ENCODE measurements around the gene CREM. TPM values are rescaled to one million over a fixed set of nuclear protein-coding genes. Genes with fewer than 3 reads are reported as not detected.

CREM gene
- total and polyA plus RNA-seq, 2 experiments from 2014 or later: 41.9 to 53.2 TPM

DNA sequence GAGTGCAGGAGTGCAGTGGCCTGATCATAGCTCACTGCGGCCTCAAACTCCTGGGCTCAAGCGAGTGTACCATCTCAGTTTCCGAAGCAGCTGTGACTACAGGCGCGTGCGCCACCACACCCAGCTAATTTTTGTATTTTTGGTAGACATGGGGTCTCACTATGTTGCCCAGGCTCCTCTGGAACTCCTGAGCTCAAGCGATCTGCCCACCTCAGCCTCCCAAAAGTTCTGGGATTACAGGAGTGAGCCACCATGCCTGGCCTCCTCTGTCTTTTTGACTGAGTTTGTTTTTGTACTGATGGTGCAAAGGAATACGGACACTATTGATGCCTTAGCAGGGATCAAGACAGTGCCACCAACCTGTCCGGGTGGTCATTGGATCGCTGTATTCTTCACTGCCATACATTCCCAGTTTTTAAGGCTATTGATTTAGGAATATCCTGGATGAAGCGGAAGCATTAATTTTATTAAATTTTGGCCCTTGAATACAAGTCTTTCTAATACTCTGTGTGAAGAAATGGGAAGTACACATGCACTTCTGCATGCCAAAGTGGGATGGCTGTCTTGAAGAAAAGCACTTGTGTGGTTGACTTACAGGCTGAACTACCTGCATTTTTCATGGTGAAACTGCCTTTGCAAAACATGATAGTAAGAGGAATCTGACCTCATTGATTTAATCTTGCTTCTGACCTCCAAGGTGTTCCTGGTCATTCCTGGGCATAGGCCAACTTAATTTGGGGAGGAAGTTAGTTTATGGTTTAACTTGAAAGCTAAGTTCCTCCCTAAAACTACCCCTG is 34.5 kb upstream of the CREM start:
- no peak for DNase-seq (ENCODE audit: low spot score)
- Histone ChIP-seq H4K20me1 (ENCODE audit: insufficient read depth, poor library complexity, severe bottlenecking) (peaks cover 4% of the 10 kb centered on the region), H3K27ac (no peak overlapping the region), H3K4me3 (no peak overlapping the region), H3K36me3 (replicated peaks; ENCODE audit: insufficient read depth, low read depth) (no peaks in the 10 kb centered on the region), H3K4me2 (no peak overlapping the region), H3K9me3 (ENCODE audit: low read depth) (no peaks in the 10 kb centered on the region), H2AFZ (no peak overlapping the region), H3K4me1 (ENCODE audit: insufficient read depth) (peaks cover 8% of the 10 kb centered on the region), H3K9me2 (replicated peaks; ENCODE audit: insufficient read depth) (no peaks in the 10 kb centered on the region), H3K27me3 (no peaks in the 10 kb centered on the region), H3K79me2 (peaks cover 29% of the 10 kb centered on the region)
- WGBS (ENCODE audit: low lambda C conversion rate, missing lambda C conversion rate): 98% methylated on average over 11 of the region's 11 CpGs
- TF ChIP-seq, protein P1, sequence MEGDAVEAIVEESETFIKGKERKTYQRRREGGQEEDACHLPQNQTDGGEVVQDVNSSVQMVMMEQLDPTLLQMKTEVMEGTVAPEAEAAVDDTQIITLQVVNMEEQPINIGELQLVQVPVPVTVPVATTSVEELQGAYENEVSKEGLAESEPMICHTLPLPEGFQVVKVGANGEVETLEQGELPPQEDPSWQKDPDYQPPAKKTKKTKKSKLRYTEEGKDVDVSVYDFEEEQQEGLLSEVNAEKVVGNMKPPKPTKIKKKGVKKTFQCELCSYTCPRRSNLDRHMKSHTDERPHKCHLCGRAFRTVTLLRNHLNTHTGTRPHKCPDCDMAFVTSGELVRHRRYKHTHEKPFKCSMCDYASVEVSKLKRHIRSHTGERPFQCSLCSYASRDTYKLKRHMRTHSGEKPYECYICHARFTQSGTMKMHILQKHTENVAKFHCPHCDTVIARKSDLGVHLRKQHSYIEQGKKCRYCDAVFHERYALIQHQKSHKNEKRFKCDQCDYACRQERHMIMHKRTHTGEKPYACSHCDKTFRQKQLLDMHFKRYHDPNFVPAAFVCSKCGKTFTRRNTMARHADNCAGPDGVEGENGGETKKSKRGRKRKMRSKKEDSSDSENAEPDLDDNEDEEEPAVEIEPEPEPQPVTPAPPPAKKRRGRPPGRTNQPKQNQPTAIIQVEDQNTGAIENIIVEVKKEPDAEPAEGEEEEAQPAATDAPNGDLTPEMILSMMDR (IDR thresholded peaks at IDR 0.05; ENCODE audit: poor library complexity): no peak
- TF ChIP-seq EZH2phosphoT487 (IDR thresholded peaks at IDR 0.05; ENCODE audit: low read depth, severe bottlenecking, unreplicated experiment) (no peak), EZH2 (IDR thresholded peaks at IDR 0.05; ENCODE audit: borderline replicate concordance) (no peak)

DNA sequence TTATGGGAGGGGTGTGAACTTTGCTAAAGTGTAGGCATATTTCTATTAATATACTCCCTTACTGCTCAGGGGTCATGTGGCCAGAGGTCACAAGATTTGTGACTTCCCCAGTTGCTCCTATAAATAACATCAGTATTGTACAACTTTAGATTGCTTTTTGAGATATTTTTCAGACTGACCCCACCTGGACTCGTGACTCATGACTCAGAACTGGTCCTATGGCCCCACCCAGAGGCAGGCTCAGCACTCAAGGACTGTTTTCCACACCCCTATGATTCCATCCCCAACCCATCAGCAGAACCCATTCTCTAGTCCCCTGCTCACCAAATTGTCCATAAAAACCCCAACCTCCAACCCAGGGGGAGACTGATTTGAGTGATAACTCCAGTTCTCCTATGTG is 33.8 kb upstream of the CREM start:
- Histone ChIP-seq H3K79me2 (peaks cover 22% of the 10 kb centered on the region), H3K9me3 (ENCODE audit: low read depth) (no peaks in the 10 kb centered on the region), H3K4me3 (no peak overlapping the region), H3K4me2 (no peak overlapping the region), H3K4me1 (ENCODE audit: insufficient read depth) (peaks cover 8% of the 10 kb centered on the region), H4K20me1 (ENCODE audit: insufficient read depth, poor library complexity, severe bottlenecking) (peaks cover 4% of the 10 kb centered on the region), H3K27me3 (no peaks in the 10 kb centered on the region), H3K9me2 (replicated peaks; ENCODE audit: insufficient read depth) (no peaks in the 10 kb centered on the region), H3K27ac (no peak overlapping the region), H2AFZ (no peak overlapping the region), H3K36me3 (replicated peaks; ENCODE audit: insufficient read depth, low read depth) (no peaks in the 10 kb centered on the region)
- no peak for DNase-seq (ENCODE audit: low spot score)
- 53% methylated on average over 1 of the region's 1 CpG for WGBS (ENCODE audit: low lambda C conversion rate, missing lambda C conversion rate)
- no peak for TF ChIP-seq EZH2 (IDR thresholded peaks at IDR 0.05; ENCODE audit: borderline replicate concordance)
- TF ChIP-seq, protein P1 (IDR thresholded peaks at IDR 0.05; ENCODE audit: poor library complexity): no peak
- TF ChIP-seq EZH2phosphoT487 (IDR thresholded peaks at IDR 0.05; ENCODE audit: low read depth, severe bottlenecking, unreplicated experiment): no peak

DNA sequence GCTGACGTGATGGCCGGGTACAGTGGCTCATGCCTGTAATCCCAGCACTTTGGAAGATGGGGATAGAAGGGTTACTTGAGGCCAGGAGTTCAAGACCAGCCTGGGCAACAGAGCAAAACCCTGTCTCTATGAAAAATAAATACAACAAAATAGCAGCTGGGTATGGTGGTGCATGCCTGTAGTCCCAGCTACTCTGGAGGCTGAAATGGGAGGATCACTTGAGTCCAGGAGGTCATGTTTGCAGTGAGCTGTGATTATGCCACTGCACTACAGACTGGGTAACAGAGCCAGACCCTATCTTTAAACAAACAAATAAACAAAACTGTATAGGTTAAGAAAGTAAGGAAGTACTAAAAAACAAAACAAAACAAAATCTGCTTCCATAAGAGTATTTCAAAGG is 30.3 kb upstream of the CREM start:
- Histone ChIP-seq H3K79me2 (no peaks in the 10 kb centered on the region), H3K9me3 (ENCODE audit: low read depth) (no peaks in the 10 kb centered on the region), H3K27ac (no peak overlapping the region), H3K27me3 (no peaks in the 10 kb centered on the region), H4K20me1 (ENCODE audit: insufficient read depth, poor library complexity, severe bottlenecking) (no peaks in the 10 kb centered on the region), H3K4me1 (ENCODE audit: insufficient read depth) (no peaks in the 10 kb centered on the region), H2AFZ (no peak overlapping the region), H3K4me2 (no peak overlapping the region), H3K9me2 (replicated peaks; ENCODE audit: insufficient read depth) (no peaks in the 10 kb centered on the region), H3K36me3 (replicated peaks; ENCODE audit: insufficient read depth, low read depth) (no peaks in the 10 kb centered on the region), H3K4me3 (no peak overlapping the region)
- no peak for DNase-seq (ENCODE audit: low spot score)
- WGBS (ENCODE audit: low lambda C conversion rate, missing lambda C conversion rate): 94% methylated on average over 2 of the region's 2 CpGs
- no peak for TF ChIP-seq EZH2phosphoT487 (IDR thresholded peaks at IDR 0.05; ENCODE audit: low read depth, severe bottlenecking, unreplicated experiment)

DNA sequence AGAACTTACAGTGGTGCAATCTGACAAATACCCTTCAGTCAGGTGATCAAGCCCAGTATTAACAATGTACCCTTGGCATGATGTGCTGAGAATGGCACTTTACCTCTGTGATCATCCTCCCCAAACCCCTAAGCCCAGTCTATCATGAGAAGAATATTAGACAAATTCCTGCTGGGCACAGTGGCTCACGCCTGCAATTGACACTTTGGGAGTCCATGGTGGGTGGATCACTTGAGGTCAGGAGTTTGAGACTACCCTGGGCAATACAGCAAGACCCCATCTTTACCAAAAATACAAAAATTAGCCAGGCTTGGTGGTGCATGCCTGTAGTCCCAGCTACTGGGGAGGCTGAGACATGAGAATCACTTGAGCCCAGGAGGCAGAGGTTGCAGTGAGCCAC is 29.1 kb upstream of the CREM start:
- no peak for TF ChIP-seq EZH2phosphoT487 (IDR thresholded peaks at IDR 0.05; ENCODE audit: low read depth, severe bottlenecking, unreplicated experiment)
- TF ChIP-seq, protein P1 (IDR thresholded peaks at IDR 0.05; ENCODE audit: poor library complexity): no peak
- TF ChIP-seq EZH2 (IDR thresholded peaks at IDR 0.05; ENCODE audit: borderline replicate concordance): no peak
- no peak overlapping the region for H2AFZ ChIP-seq
- H3K27ac ChIP-seq: no peak overlapping the region
- no peak for DNase-seq (ENCODE audit: low spot score)
- no peaks in the 10 kb centered on the region for H3K36me3 ChIP-seq (replicated peaks; ENCODE audit: insufficient read depth, low read depth)
- no peak overlapping the region for H3K4me3 ChIP-seq
- H4K20me1 ChIP-seq (ENCODE audit: insufficient read depth, poor library complexity, severe bottlenecking): no peaks in the 10 kb centered on the region
- H3K4me2 ChIP-seq: no peak overlapping the region
- H3K9me2 ChIP-seq (replicated peaks; ENCODE audit: insufficient read depth): no peaks in the 10 kb centered on the region
- no peaks in the 10 kb centered on the region for H3K9me3 ChIP-seq (ENCODE audit: low read depth)
- WGBS (ENCODE audit: low lambda C conversion rate, missing lambda C conversion rate): 83% methylated on average over 1 of the region's 1 CpG
- no peaks in the 10 kb centered on the region for H3K79me2 ChIP-seq
- H3K4me1 ChIP-seq (ENCODE audit: insufficient read depth): no peaks in the 10 kb centered on the region
- no peaks in the 10 kb centered on the region for H3K27me3 ChIP-seq

All from hepatocyte (in vitro differentiated cells).